Ovary (tissue), 3 donors: Measurements from ENCODE around the gene TNFRSF13B.

Experiments used
- CTCF ChIP-seq, 3 donors: fragments of 450-650 bp in 2 of 3; fragments of 200-600 bp in 1 of 3; IDR thresholded peaks; one replicate each; pipeline versions ENCODE4 v1.5.1 to v1.8.0; 2016 to 2022; ENCODE audit warnings: antibody characterized with exemption in 3 of 3, mild to moderate bottlenecking in 1 of 3
- EP300 ChIP-seq: sonication (generic); formaldehyde crosslinking; IDR thresholded peaks from one replicate; pipeline ENCODE4 v1.6.1; 2017; ENCODE audit warnings: antibody characterized with exemption
- POLR2A ChIP-seq: fragments of 450-650 bp; IDR thresholded peaks from one replicate; pipeline ENCODE4 v1.6.1; 2017; ENCODE audit warnings: antibody characterized with exemption, mild to moderate bottlenecking, moderate library complexity
- donor health status: DM: no; HTN: no; CAD: no.

GRCh38 chr17:16929757-16930520 lies 42.0 kb downstream of the TNFRSF13B start:
- TF ChIP-seq CTCF (IDR thresholded peaks at IDR 0.05) = no peak
- TF ChIP-seq POLR2A = no peak
- TF ChIP-seq EP300 = no peak
